ENCODE data around the gene WNT7A. TPM values are rescaled to one million over a fixed set of nuclear protein-coding genes. Genes with fewer than 3 reads are reported as not detected.

WNT7A gene
- total RNA-seq, 1 experiment from 2014 or later = not detected

GRCh38 chr3:13839726-13840340 is 40.0 kb downstream of the WNT7A start:
- in situ Hi-C loops (cut with HindIII; ENCODE audit: low pct_unique_long_range_greater_than_20kb, low sequenced_read_pairs) = no loop called here
- no peak for DNase-seq (ENCODE audit: low read depth, low spot score)

GRCh38 chr3:13839253-13839652 is 40.6 kb downstream of the WNT7A start:
- in situ Hi-C loops (cut with HindIII; ENCODE audit: low pct_unique_long_range_greater_than_20kb, low sequenced_read_pairs) = no loop called here
- no peak for DNase-seq (ENCODE audit: low read depth, low spot score)

- no peak for DNase-seq (ENCODE audit: low read depth, low spot score)
- in situ Hi-C loops (cut with HindIII; ENCODE audit: low pct_unique_long_range_greater_than_20kb, low sequenced_read_pairs) = no loop called here
Observed at GRCh38 chr3:13838421-13838820, 41.5 kb downstream of the WNT7A start.

GRCh38 chr3:13837751-13838150 is 42.1 kb downstream of the WNT7A start:
- no peak for DNase-seq (ENCODE audit: low read depth, low spot score)
- in situ Hi-C loops (cut with HindIII; ENCODE audit: low pct_unique_long_range_greater_than_20kb, low sequenced_read_pairs) = no loop called here

- in situ Hi-C loops (cut with HindIII; ENCODE audit: low pct_unique_long_range_greater_than_20kb, low sequenced_read_pairs) = no loop called here
- no peak for DNase-seq (ENCODE audit: low read depth, low spot score)
Observed at GRCh38 chr3:13836658-13837587, 42.9 kb downstream of the WNT7A start.

- in situ Hi-C loops (cut with HindIII; ENCODE audit: low pct_unique_long_range_greater_than_20kb, low sequenced_read_pairs) = no loop called here
- no peak for DNase-seq (ENCODE audit: low read depth, low spot score)
Observed at GRCh38 chr3:13835246-13835645, 44.6 kb downstream of the WNT7A start.

GRCh38 chr3:13834258-13835035 is 45.4 kb downstream of the WNT7A start:
- in situ Hi-C loops (cut with HindIII; ENCODE audit: low pct_unique_long_range_greater_than_20kb, low sequenced_read_pairs) = no loop called here

GRCh38 chr3:13833506-13834257 is 46.2 kb downstream of the WNT7A start:
- in situ Hi-C loops (cut with HindIII; ENCODE audit: low pct_unique_long_range_greater_than_20kb, low sequenced_read_pairs) = no loop called here
- DNase-seq (ENCODE audit: low read depth, low spot score) = no peak

More at GRCh38 chr3:13834258-13835035, 45.4 kb downstream of the WNT7A start:
- DNase-seq (ENCODE audit: low read depth, low spot score) = no peak

- DNase-seq (ENCODE audit: low read depth, low spot score) = no peak
- in situ Hi-C loops (cut with HindIII; ENCODE audit: low pct_unique_long_range_greater_than_20kb, low sequenced_read_pairs) = no loop called here
Observed at GRCh38 chr3:13832130-13832529, 47.7 kb downstream of the WNT7A start.

- in situ Hi-C loops (cut with HindIII; ENCODE audit: low pct_unique_long_range_greater_than_20kb, low sequenced_read_pairs) = no loop called here
- no peak for DNase-seq (ENCODE audit: low read depth, low spot score)
Observed at GRCh38 chr3:13831386-13831996, 48.4 kb downstream of the WNT7A start.

GRCh38 chr3:13829311-13829710 is 50.6 kb downstream of the WNT7A start:
- DNase-seq (ENCODE audit: low read depth, low spot score) = no peak
- in situ Hi-C loops (cut with HindIII; ENCODE audit: low pct_unique_long_range_greater_than_20kb, low sequenced_read_pairs) = no loop called here

GRCh38 chr3:13828501-13829265 is 51.2 kb downstream of the WNT7A start:
- in situ Hi-C loops (cut with HindIII; ENCODE audit: low pct_unique_long_range_greater_than_20kb, low sequenced_read_pairs) = no loop called here
- DNase-seq (ENCODE audit: low read depth, low spot score) = no peak

- in situ Hi-C loops (cut with HindIII; ENCODE audit: low pct_unique_long_range_greater_than_20kb, low sequenced_read_pairs) = no loop called here
- DNase-seq (ENCODE audit: low read depth, low spot score) = no peak
Observed at GRCh38 chr3:13827699-13828098, 52.2 kb downstream of the WNT7A start.

GRCh38 chr3:13827256-13827655 is 52.6 kb downstream of the WNT7A start:
- in situ Hi-C loops (cut with HindIII; ENCODE audit: low pct_unique_long_range_greater_than_20kb, low sequenced_read_pairs) = no loop called here
- DNase-seq (ENCODE audit: low read depth, low spot score) = no peak

- DNase-seq (ENCODE audit: low read depth, low spot score) = no peak
- in situ Hi-C loops (cut with HindIII; ENCODE audit: low pct_unique_long_range_greater_than_20kb, low sequenced_read_pairs) = no loop called here
Observed at GRCh38 chr3:13826672-13827071, 53.2 kb downstream of the WNT7A start.

- in situ Hi-C loops (cut with HindIII; ENCODE audit: low pct_unique_long_range_greater_than_20kb, low sequenced_read_pairs) = no loop called here
- DNase-seq (ENCODE audit: low read depth, low spot score) = no peak
Observed at GRCh38 chr3:13825821-13826220, 54.0 kb downstream of the WNT7A start.

GRCh38 chr3:13825311-13825579 is 54.6 kb downstream of the WNT7A start:
- in situ Hi-C loops (cut with HindIII; ENCODE audit: low pct_unique_long_range_greater_than_20kb, low sequenced_read_pairs) = no loop called here
- peak; percentile 21 for DNase-seq (ENCODE audit: low read depth, low spot score)

All from SK-MEL-5 (cell line).